ENCODE measurements around the gene MAGEB6B. TPM values are rescaled to one million over a fixed set of nuclear protein-coding genes. Genes with fewer than 3 reads are reported as not detected.

Gene MAGEB6B
- not detected in 2 replicates for total RNA-seq

GRCh38 chrX:26160301-26160700 is at the start of gene MAGEB6B:
MAGEB6B (plus strand) TSS chrX:26160601; CDS start chrX:26160601, 0 bp downstream.

GRCh38 chrX:26138274-26138673 is 22.1 kb upstream of the MAGEB6B start, which contains the start of gene MAGEB18:
MAGEB18 (plus strand) TSS chrX:26138343; CDS start chrX:26138986, 643 bp downstream.

GRCh38 chrX:26192204-26192603 is 31.8 kb downstream of the MAGEB6B start, which contains the start of gene MAGEB6:
MAGEB6 (plus strand) TSS chrX:26192440; CDS start chrX:26193847, 1,407 bp downstream.

Other genes with a start within 250 kb of the MAGEB6B start
- not detected in 2 replicates for gene MAGEB18, start 22.3 kb upstream of the MAGEB6B start, total RNA-seq
- gene MAGEB6, start 31.8 kb downstream of the MAGEB6B start, total RNA-seq: not detected in 2 replicates
- not detected in 2 replicates for gene MAGEB5, start 55.6 kb downstream of the MAGEB6B start, total RNA-seq